Renal cortical epithelial cell (primary cell): Measurements from ENCODE around the gene MRPL20. TPM values are rescaled to one million over a fixed set of nuclear protein-coding genes. Genes with fewer than 3 reads are reported as not detected.
"Not testable (repeated sequence)": the region's sequence is repeated elsewhere in the genome, so short reads cannot be mapped to it uniquely, and the experiment has no call there.

Experiments used
- DNase-seq: peaks from one replicate; pipeline ENCODE4 v3.0.0-alpha.2; 2011; ENCODE audit warnings: low read depth
- total RNA-seq: library from RNA; depleted of rRNA; stranded (reverse); fragments of >200 nt; gene quantifications from 2 replicates; pipeline ENCODE4 v1.2.3, GENCODE V29; 2014

MRPL20 gene
- 72.1 and 79.5 TPM in 2 replicates for total RNA-seq

- peak; percentile 77 for DNase-seq
These were observed at the start of gene MRPL20 for GRCh38 chr1:1406821-1407635. MRPL20 (minus strand) TSS chr1:1407293; CDS start chr1:1407217, 76 bp downstream.

DNA sequence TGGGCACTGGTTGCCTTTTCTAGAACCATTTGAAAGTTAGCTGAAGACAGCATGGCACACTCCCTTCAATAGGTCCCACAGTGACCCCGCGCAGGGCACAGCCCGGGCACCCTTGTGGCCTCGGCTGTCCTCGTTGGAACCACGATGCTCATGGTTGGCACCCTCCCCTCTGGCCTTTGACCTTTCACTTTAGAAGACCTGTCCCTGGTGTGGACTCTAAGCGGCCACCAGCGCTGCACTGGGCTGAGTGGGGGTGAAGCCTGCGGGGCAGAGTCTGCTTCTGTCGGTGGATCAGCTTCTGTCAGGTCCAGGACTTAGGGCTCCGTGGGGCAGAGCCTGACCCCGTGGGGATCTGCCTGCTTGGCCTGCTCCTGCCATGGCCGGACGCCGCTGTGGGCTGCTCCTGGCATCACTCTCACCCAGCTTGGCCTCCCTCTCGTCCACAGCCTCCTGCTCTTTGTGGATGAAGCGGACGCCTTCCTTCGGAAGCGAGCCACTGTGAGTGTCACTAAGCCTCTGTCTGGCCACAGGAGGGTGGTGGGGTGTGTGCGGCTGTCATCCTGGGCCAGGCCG lies 49.7 kb upstream of the MRPL20 start:
- DNase-seq, result not testable (repeated sequence)

DNA sequence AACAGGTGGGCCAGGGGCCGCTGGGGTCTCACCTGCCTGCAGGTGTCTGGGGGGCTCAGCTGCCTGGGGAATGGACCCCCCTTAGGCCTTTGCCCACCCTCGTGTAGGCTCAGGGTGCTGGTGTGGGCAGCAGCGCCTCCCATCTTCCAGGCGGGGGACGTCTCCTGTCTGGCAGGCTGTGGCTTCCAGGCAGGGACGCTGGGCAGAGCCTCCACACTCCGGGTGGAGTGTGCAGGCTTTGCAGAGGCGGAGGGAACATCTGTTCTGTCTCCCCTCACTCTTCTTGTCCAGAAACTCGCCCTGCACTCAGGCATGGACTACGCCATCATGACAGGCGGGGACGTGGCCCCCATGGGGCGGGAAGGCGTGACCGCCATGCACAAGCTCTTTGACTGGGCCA lies 48.8 kb upstream of the MRPL20 start:
- DNase-seq, result not testable (repeated sequence)

- no peak for DNase-seq
These were observed 48.3 kb upstream of the MRPL20 start for GRCh38 chr1:1455366-1455884.

- not testable (repeated sequence) for DNase-seq
These were observed 47.4 kb upstream of the MRPL20 start for GRCh38 chr1:1454286-1455056.

DNA sequence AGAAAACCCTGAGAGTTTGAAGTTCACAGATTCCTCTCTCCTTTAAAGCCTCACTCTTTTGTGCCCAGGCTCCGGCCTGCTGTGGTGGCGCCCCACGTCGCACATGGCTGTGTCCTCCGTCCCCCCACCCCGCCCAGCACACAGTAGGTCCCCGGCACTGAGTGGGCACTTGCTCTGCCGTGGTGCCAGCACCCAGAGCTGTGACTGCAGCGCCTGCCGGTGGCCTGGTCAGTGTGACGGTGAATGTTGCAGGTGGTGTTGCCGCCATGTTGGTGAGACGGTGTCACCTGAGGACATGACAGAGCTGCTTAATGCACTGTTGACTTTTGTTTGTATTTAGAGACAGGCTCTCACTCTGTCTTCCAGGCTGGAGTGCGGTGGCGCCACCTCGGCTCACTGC lies 45.8 kb upstream of the MRPL20 start:
- DNase-seq, result no peak

DNA sequence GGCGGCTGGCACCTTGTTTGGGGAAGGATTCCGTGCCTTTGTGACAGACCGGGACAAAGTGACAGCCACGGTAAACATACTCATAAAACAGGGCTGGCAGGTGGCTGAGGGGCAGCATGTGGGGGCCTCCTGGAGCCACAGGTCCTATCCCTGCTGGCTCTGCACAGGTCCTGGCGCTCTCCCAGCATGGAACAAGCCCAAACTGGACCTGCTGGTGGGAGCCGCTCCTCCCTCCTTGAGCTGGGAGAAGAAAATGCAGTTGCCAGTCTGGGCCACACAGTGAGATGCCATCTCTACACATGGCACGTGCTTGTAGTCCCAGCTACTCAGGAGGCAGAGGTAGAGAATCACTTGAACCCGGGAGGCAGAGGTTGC lies 45.3 kb upstream of the MRPL20 start:
- DNase-seq, result not testable (repeated sequence)

DNA sequence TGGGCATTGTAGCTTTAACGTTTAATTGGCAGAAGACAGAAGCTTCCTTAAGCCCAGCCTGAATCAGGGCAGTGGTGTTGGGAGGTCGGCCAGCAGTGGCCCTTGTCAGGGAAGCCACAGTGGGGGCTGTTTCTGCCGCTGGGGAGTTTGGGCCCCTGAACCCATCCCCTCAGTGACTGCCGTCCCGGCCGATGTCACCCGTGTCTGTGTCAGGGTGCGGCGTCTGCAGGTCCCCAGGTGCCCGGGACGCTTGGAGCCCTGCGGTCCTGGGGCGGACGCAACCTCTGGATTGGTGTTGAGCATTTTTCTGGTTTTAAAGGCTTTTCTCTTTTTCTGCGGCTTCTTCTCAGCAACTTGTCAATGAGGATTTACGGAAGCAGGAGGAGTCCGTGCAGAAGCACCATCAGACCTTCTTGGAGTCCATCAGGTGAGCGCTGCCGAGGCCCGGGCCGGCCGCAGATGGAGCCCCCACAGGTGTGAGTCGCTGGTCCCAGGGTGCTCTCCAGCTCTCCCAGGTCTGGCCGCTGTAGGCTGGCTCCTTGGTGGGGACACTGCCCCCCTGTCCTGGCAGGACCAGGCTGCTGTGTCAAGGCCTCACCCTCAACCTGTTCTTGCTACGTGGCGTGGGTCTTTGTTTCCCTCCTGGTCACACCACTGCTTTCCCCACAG lies 44.7 kb upstream of the MRPL20 start:
- DNase-seq, result no peak

GRCh38 chr1:1450616-1451015 lies 43.5 kb upstream of the MRPL20 start:
- not testable (repeated sequence) for DNase-seq

DNA sequence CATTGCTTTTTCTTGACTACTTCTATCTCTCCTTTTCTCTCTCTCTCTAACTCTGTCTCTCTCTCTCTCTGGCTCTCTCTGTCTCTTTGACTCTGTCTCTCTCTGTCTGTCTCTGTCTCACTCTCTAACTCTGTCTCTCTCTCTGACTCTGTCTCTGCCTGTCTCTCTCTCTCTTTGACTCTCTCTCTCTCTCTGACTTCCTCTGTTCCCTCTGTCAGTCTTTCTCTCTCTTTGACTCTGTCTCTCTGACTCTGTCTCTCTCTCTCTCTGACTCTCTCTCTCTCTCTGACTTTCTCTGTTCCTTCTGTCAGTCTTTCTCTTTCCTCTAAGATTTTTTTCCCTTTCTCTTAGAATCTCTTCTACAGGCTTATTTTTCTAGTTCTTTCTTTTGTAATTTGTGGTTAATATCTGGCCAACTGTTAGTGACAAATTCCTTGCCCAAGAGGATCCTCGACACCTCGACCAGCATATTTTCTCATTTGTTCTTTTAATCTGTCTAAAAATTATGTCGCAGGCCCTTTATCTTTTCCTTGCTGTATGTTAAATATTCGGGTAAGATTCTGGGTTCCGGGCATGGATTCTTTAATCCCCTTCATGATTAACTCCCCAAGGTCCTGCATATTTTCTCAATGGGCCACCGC lies 42.1 kb upstream of the MRPL20 start, which contains the start of gene ATAD3C:
TSS of gene ATAD3C (plus strand) at position 591 of the 641 bp plus-strand sequence. CDS start 995 bp downstream, outside the sequence.
- no peak for DNase-seq

- not testable (repeated sequence) for DNase-seq
These were observed 39.5 kb upstream of the MRPL20 start for GRCh38 chr1:1446631-1447030.

- no peak for DNase-seq
These were observed 35.1 kb upstream of the MRPL20 start for GRCh38 chr1:1442069-1442770.

GRCh38 chr1:1441002-1441888 lies 34.2 kb upstream of the MRPL20 start:
- DNase-seq, result no peak

GRCh38 chr1:1440262-1441001 lies 33.3 kb upstream of the MRPL20 start:
- DNase-seq, result no peak

GRCh38 chr1:1439546-1440261 lies 32.6 kb upstream of the MRPL20 start:
- no peak for DNase-seq

- no peak for DNase-seq
These were observed 31.7 kb upstream of the MRPL20 start for GRCh38 chr1:1438531-1439381.

GRCh38 chr1:1437904-1438376 lies 30.8 kb upstream of the MRPL20 start:
- DNase-seq, result peak; percentile 84
